Effector memory CD4-positive, alpha-beta T cell (primary cell): ENCODE results near the gene HSPG2.

Experiments
- DNase-seq, 3 donors: peaks; one replicate each; pipeline ENCODE4 v3.0.0-alpha.2; 2020
- H3K27ac ChIP-seq: 2 replicates; pipeline ENCODE4 v1.7.0; 2013; ENCODE audit warnings: mild to moderate bottlenecking, low read length, moderate library complexity; ENCODE audit not compliant: insufficient read depth, poor library complexity, severe bottlenecking
- H3K27me3 ChIP-seq: replicated peaks from 2 replicates; pipeline ENCODE4 v1.7.0; 2013; ENCODE audit warnings: mild to moderate bottlenecking, low read length; ENCODE audit not compliant: insufficient read depth, control insufficient read depth, poor library complexity, severe bottlenecking
- H3K36me3 ChIP-seq: 2 replicates; pipeline ENCODE4 v1.7.0; 2013; ENCODE audit warnings: mild to moderate bottlenecking, low read length, moderate library complexity; ENCODE audit not compliant: control insufficient read depth, insufficient read depth
- H3K4me1 ChIP-seq: 2 replicates; pipeline ENCODE4 v1.7.0; 2013; ENCODE audit warnings: low read length, mild to moderate bottlenecking; ENCODE audit not compliant: control insufficient read depth, insufficient read depth, poor library complexity, severe bottlenecking
- H3K4me3 ChIP-seq: 2 replicates; pipeline ENCODE4 v1.7.0; 2013; ENCODE audit warnings: low read length, low read depth, mild to moderate bottlenecking; ENCODE audit not compliant: insufficient read depth, poor library complexity, severe bottlenecking
- H3K9me3 ChIP-seq: 2 replicates; pipeline ENCODE4 v1.7.0; 2013; ENCODE audit warnings: mild to moderate bottlenecking, low read length, moderate library complexity; ENCODE audit not compliant: control insufficient read depth

The HSPG2 gene

GRCh38 chr1:21891081-21891480, 46.0 kb downstream of the HSPG2 start:
- Histone ChIP-seq H3K36me3 (no peaks in the 10 kb centered on the region), H3K4me3 (no peak overlapping the region), H3K27ac (no peak overlapping the region), H3K4me1 (no peaks in the 10 kb centered on the region), H3K27me3 (no peaks in the 10 kb centered on the region), H3K9me3 (no peaks in the 10 kb centered on the region)
- no peak for DNase-seq

GRCh38 chr1:21888500-21888899, 48.6 kb downstream of the HSPG2 start:
- no peak overlapping the region for H3K4me3 ChIP-seq
- H3K36me3 ChIP-seq = no peaks in the 10 kb centered on the region
- H3K27ac ChIP-seq = no peak overlapping the region
- no peaks in the 10 kb centered on the region for H3K27me3 ChIP-seq
- no peaks in the 10 kb centered on the region for H3K4me1 ChIP-seq
- no peak for DNase-seq
- no peaks in the 10 kb centered on the region for H3K9me3 ChIP-seq

- no peak for DNase-seq
- Histone ChIP-seq H3K36me3 (no peaks in the 10 kb centered on the region), H3K9me3 (no peaks in the 10 kb centered on the region)
These were observed 49.3 kb downstream of the HSPG2 start for GRCh38 chr1:21887796-21888195.

GRCh38 chr1:21887216-21887736, 49.8 kb downstream of the HSPG2 start:
- Histone ChIP-seq H3K27ac (no peak overlapping the region), H3K9me3 (no peaks in the 10 kb centered on the region), H3K36me3 (no peaks in the 10 kb centered on the region), H3K27me3 (no peaks in the 10 kb centered on the region), H3K4me1 (no peaks in the 10 kb centered on the region), H3K4me3 (no peak overlapping the region)
- DNase-seq = no peak

More at GRCh38 chr1:21887796-21888195, 49.3 kb downstream of the HSPG2 start:
- H3K27ac ChIP-seq = no peak overlapping the region
- H3K4me3 ChIP-seq = no peak overlapping the region
- H3K4me1 ChIP-seq = no peaks in the 10 kb centered on the region
- H3K27me3 ChIP-seq = no peaks in the 10 kb centered on the region

- DNase-seq = no peak
- H3K4me3 ChIP-seq = no peak overlapping the region
- no peaks in the 10 kb centered on the region for H3K27me3 ChIP-seq
- no peaks in the 10 kb centered on the region for H3K4me1 ChIP-seq
- H3K27ac ChIP-seq = no peak overlapping the region
- H3K36me3 ChIP-seq = no peaks in the 10 kb centered on the region
- H3K9me3 ChIP-seq = no peaks in the 10 kb centered on the region
These were observed 50.5 kb downstream of the HSPG2 start for GRCh38 chr1:21886486-21887215.

- H3K27ac ChIP-seq = no peak overlapping the region
These were observed 51.7 kb downstream of the HSPG2 start for GRCh38 chr1:21885236-21886037.

GRCh38 chr1:21884456-21885235, 52.5 kb downstream of the HSPG2 start:
- no peaks in the 10 kb centered on the region for H3K27me3 ChIP-seq
- H3K36me3 ChIP-seq = no peaks in the 10 kb centered on the region

More at GRCh38 chr1:21885236-21886037, 51.7 kb downstream of the HSPG2 start:
- no peak for DNase-seq
- no peaks in the 10 kb centered on the region for H3K9me3 ChIP-seq
- no peaks in the 10 kb centered on the region for H3K4me1 ChIP-seq
- no peak overlapping the region for H3K4me3 ChIP-seq
- H3K27me3 ChIP-seq = no peaks in the 10 kb centered on the region
- H3K36me3 ChIP-seq = no peaks in the 10 kb centered on the region

GRCh38 chr1:21882721-21883415, 54.2 kb downstream of the HSPG2 start:
- H3K4me3 ChIP-seq = no peak overlapping the region
- H3K4me1 ChIP-seq = no peaks in the 10 kb centered on the region
- no peak for DNase-seq
- no peaks in the 10 kb centered on the region for H3K36me3 ChIP-seq
- H3K27ac ChIP-seq = no peak overlapping the region
- no peaks in the 10 kb centered on the region for H3K9me3 ChIP-seq
- no peaks in the 10 kb centered on the region for H3K27me3 ChIP-seq

More at GRCh38 chr1:21884456-21885235, 52.5 kb downstream of the HSPG2 start:
- no peak overlapping the region for H3K27ac ChIP-seq
- H3K4me1 ChIP-seq = no peaks in the 10 kb centered on the region
- H3K9me3 ChIP-seq = no peaks in the 10 kb centered on the region
- H3K4me3 ChIP-seq = no peak overlapping the region
- no peak for DNase-seq

- DNase-seq = no peak
- Histone ChIP-seq H3K9me3 (no peaks in the 10 kb centered on the region), H3K27ac (no peak overlapping the region), H3K27me3 (no peaks in the 10 kb centered on the region), H3K4me3 (no peak overlapping the region), H3K36me3 (no peaks in the 10 kb centered on the region), H3K4me1 (no peaks in the 10 kb centered on the region)
These were observed 55.9 kb downstream of the HSPG2 start for GRCh38 chr1:21881250-21881649.
